ENCODE results near the gene ABHD4. TPM values are rescaled to one million over a fixed set of nuclear protein-coding genes. Genes with fewer than 3 reads are reported as not detected.

Gene ABHD4
- total and polyA plus RNA-seq, 10 of the 15 experiments (the other 5 are each of a cell fraction or from before 2014, with no cell fraction given) = 5.4 to 28.7 (median 10.8) TPM

DNA sequence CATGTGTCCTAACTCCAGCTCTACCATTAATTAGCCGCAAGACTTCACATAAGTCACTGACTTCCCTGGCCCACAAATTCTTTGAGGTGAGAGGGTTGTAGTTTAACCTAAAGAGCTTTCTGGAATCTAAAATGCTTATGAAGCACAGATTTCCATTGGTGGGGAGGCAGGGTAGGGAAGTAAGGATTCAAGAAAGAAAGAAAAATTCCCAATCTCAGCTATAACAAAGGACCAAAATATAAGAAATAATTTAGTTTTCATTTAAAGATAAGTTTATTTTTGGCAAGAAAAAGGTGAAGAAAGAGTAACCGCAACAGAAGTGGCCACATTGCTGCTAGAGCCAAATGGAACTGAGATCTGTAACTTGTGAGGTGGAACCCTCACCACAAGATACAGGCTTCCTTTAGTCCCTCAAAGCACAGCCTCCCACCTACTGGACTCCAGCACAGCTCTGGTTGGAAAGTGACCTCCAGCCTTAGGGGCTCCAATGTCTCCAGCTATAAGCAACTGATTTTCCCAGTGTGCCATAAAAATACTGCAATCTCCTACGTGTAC is 32.6 kb upstream of the ABHD4 start (continued):
- TF ChIP-seq, protein P1, sequence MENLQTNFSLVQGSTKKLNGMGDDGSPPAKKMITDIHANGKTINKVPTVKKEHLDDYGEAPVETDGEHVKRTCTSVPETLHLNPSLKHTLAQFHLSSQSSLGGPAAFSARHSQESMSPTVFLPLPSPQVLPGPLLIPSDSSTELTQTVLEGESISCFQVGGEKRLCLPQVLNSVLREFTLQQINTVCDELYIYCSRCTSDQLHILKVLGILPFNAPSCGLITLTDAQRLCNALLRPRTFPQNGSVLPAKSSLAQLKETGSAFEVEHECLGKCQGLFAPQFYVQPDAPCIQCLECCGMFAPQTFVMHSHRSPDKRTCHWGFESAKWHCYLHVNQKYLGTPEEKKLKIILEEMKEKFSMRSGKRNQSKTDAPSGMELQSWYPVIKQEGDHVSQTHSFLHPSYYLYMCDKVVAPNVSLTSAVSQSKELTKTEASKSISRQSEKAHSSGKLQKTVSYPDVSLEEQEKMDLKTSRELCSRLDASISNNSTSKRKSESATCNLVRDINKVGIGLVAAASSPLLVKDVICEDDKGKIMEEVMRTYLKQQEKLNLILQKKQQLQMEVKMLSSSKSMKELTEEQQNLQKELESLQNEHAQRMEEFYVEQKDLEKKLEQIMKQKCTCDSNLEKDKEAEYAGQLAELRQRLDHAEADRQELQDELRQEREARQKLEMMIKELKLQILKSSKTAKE (IDR thresholded peaks at IDR 0.05; ENCODE audit: low read depth, poor library complexity, severe bottlenecking) = peak; percentile 84
- TF ChIP-seq RUNX3 (IDR thresholded peaks at IDR 0.05; ENCODE audit: low read length) = peak; percentile 96
- TF ChIP-seq WRNIP1 (IDR thresholded peaks at IDR 0.05; ENCODE audit: borderline replicate concordance, low read depth, low read length) = no peak
- TF ChIP-seq TBL1XR1 (IDR thresholded peaks at IDR 0.05; ENCODE audit: low read depth, low read length) = 0 out of 2 replicates have a peak, but pooled peaks have one; percentile 43
- TF ChIP-seq NFYB (IDR thresholded peaks at IDR 0.05; ENCODE audit: insufficient read depth, low read depth, low read length) = no peak
- TF ChIP-seq, protein P2, sequence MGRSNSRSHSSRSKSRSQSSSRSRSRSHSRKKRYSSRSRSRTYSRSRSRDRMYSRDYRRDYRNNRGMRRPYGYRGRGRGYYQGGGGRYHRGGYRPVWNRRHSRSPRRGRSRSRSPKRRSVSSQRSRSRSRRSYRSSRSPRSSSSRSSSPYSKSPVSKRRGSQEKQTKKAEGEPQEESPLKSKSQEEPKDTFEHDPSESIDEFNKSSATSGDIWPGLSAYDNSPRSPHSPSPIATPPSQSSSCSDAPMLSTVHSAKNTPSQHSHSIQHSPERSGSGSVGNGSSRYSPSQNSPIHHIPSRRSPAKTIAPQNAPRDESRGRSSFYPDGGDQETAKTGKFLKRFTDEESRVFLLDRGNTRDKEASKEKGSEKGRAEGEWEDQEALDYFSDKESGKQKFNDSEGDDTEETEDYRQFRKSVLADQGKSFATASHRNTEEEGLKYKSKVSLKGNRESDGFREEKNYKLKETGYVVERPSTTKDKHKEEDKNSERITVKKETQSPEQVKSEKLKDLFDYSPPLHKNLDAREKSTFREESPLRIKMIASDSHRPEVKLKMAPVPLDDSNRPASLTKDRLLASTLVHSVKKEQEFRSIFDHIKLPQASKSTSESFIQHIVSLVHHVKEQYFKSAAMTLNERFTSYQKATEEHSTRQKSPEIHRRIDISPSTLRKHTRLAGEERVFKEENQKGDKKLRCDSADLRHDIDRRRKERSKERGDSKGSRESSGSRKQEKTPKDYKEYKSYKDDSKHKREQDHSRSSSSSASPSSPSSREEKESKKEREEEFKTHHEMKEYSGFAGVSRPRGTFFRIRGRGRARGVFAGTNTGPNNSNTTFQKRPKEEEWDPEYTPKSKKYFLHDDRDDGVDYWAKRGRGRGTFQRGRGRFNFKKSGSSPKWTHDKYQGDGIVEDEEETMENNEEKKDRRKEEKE (IDR thresholded peaks at IDR 0.05) = no peak
- 0 out of 2 replicates have a peak, but pooled peaks have one; percentile 63 for TF ChIP-seq CHD1 (IDR thresholded peaks at IDR 0.05; ENCODE audit: low read depth, low read length)
- no peak for TF ChIP-seq HDAC2 (IDR thresholded peaks at IDR 0.05)
- TF ChIP-seq, protein P3, sequence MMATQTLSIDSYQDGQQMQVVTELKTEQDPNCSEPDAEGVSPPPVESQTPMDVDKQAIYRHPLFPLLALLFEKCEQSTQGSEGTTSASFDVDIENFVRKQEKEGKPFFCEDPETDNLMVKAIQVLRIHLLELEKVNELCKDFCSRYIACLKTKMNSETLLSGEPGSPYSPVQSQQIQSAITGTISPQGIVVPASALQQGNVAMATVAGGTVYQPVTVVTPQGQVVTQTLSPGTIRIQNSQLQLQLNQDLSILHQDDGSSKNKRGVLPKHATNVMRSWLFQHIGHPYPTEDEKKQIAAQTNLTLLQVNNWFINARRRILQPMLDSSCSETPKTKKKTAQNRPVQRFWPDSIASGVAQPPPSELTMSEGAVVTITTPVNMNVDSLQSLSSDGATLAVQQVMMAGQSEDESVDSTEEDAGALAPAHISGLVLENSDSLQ (IDR thresholded peaks at IDR 0.05) = peak; percentile 13; the same call in 1 of the 2 replicates
- no peak for TF ChIP-seq JUND (IDR thresholded peaks at IDR 0.05; ENCODE audit: low read depth, low read length)
- TF ChIP-seq SP1 (IDR thresholded peaks at IDR 0.05; ENCODE audit: low read depth, low read length) = peak; percentile 29
- no peak for TF ChIP-seq NFXL1 (IDR thresholded peaks at IDR 0.05; ENCODE audit: borderline replicate concordance)
- TF ChIP-seq EED (IDR thresholded peaks at IDR 0.05; ENCODE audit: low read depth) = peak; percentile 91
- TF ChIP-seq TCF7 (IDR thresholded peaks at IDR 0.05; ENCODE audit: borderline replicate concordance) = peak; percentile 51; the same call in 1 of the 2 replicates
- TF ChIP-seq ZNF384 (IDR thresholded peaks at IDR 0.05; ENCODE audit: borderline replicate concordance, low read depth, low read length) = no peak
- TF ChIP-seq FOXM1 (IDR thresholded peaks at IDR 0.05; ENCODE audit: low read depth, low read length) = peak; percentile 61; the same call in 1 of the 2 replicates
- no peak for TF ChIP-seq POU2F2 (IDR thresholded peaks at IDR 0.05; ENCODE audit: borderline replicate concordance, low read depth, low read length)
- TF ChIP-seq POLR2AphosphoS5 (IDR thresholded peaks at IDR 0.05; ENCODE audit: low read length) = peak; percentile 77
- TF ChIP-seq ZNF622 (IDR thresholded peaks at IDR 0.05) = no peak
- no peak for TF ChIP-seq RFX5 (IDR thresholded peaks at IDR 0.05; ENCODE audit: low read depth, low read length)
- TF ChIP-seq, protein P4, sequence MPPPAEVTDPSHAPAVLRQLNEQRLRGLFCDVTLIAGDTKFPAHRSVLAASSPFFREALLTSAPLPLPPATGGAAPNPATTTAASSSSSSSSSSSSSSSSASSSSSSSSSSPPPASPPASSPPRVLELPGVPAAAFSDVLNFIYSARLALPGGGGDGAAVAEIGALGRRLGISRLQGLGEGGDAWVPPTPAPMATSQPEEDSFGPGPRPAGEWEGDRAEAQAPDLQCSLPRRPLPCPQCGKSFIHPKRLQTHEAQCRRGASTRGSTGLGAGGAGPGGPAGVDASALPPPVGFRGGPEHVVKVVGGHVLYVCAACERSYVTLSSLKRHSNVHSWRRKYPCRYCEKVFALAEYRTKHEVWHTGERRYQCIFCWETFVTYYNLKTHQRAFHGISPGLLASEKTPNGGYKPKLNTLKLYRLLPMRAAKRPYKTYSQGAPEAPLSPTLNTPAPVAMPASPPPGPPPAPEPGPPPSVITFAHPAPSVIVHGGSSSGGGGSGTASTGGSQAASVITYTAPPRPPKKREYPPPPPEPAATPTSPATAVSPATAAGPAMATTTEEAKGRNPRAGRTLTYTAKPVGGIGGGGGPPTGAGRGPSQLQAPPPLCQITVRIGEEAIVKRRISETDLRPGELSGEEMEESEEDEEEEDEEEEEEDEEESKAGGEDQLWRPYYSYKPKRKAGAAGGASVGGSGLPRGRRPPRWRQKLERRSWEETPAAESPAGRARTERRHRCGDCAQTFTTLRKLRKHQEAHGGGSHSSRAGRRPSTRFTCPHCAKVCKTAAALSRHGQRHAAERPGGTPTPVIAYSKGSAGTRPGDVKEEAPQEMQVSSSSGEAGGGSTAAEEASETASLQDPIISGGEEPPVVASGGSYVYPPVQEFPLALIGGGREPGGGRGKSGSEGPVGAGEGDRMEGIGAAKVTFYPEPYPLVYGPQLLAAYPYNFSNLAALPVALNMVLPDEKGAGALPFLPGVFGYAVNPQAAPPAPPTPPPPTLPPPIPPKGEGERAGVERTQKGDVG (CRISPR knock-in tag; IDR thresholded peaks at IDR 0.05) = no peak
- peak; percentile 94 for TF ChIP-seq CBFB (IDR thresholded peaks at IDR 0.05; ENCODE audit: low read depth)
